ENCODE results near the gene MAGI1. TPM values are rescaled to one million over a fixed set of nuclear protein-coding genes. Genes with fewer than 3 reads are reported as not detected.
"Not testable (repeated sequence)": the region's sequence is repeated elsewhere in the genome, so short reads cannot be mapped to it uniquely, and the experiment has no call there.

MAGI1 gene
- total RNA-seq, 1 experiment from 2014 or later, result 3.4 TPM

DNA sequence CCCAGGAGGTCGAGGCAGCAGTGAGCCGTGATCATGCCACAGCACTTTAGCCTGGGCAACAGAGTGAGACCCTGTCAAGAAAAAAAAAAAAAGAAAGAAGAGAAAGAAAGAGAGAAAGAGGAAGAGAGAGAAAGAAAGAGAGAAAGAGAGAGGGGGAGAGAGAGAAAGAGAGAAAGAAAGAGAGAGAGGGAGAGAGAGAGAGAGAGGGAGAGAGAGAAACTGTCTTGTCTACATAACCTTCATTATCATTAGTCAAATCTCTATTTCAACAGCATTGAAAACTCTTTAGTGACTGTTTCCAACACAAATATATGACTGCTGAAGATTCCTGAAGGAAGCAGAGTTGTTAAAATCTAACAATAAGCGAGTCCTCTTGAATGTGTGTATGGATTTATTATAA, 304.3 kb downstream of the MAGI1 start:
- Histone ChIP-seq H3K27me3 (no peaks in the 10 kb centered on the region), H3K9me3 (no peaks in the 10 kb centered on the region), H3K36me3 (no peaks in the 10 kb centered on the region), H3K4me3 (no peak overlapping the region)
- DNase-seq, result no peak

DNA sequence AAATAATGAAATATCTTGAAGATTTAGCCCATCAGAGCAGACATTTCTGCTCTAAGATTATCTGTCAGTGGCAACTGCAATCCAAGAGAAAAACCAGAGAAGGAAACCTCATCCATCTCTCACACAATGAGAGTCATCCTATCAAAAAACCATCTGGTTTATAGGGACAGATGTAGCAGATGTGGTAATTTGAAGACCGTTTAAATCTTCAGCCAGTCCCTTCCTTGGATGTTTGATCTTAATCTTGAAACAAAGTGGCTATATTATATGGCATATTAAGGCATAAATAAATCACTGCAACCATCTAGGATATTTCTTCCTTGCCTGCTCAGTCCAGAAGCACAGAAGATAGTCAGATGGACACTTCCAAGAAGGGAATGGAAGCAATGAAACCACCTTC, 305.3 kb downstream of the MAGI1 start:
- no peak for DNase-seq
- no peaks in the 10 kb centered on the region for H3K9me3 ChIP-seq
- H3K27me3 ChIP-seq, result no peaks in the 10 kb centered on the region
- H3K36me3 ChIP-seq, result no peaks in the 10 kb centered on the region
- H3K4me3 ChIP-seq, result no peak overlapping the region

DNA sequence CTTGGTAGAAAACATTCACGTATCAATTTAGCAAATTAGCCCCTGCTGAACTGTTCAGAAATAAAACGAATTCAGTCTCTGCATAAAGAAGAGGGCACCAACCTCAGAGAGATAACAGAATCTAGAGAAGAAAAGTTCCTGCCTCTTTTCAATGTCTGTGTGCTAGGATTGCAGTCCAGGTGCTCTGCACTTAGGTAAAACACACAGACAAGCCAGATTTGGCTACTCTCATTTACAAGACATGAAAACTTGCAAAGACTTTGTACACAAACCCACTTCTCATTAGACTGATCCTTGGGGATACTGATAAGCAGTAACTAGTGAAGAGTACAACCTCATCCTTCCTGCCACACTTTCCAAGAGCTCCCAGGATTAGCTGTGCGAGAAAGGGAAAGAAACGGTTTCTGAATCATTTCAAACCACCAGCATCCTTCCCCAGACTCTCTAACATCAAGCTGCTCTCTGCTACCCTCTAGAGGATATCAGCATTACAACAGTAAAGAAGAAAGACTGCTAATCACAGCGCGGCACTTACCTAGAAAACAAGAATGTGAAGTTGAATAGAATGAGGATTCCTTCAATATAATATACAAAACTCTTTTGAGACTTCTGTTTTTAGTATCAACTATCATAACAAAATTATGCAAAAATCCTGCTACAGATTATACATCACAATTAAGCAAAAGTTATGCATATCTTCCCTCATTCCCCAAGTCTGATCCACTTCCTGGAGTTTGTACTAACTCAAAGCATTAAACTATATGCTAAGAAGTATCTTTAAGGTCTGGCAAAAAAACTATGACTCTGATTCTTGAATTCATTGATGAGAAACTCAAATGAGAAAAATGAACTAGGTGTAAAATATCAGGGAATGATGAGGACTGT, 306.4 kb downstream of the MAGI1 start:
- DNase-seq, result no peak
- Histone ChIP-seq H3K36me3 (no peaks in the 10 kb centered on the region), H3K4me3 (no peak overlapping the region), H3K9me3 (no peaks in the 10 kb centered on the region), H3K27me3 (no peaks in the 10 kb centered on the region)

DNA sequence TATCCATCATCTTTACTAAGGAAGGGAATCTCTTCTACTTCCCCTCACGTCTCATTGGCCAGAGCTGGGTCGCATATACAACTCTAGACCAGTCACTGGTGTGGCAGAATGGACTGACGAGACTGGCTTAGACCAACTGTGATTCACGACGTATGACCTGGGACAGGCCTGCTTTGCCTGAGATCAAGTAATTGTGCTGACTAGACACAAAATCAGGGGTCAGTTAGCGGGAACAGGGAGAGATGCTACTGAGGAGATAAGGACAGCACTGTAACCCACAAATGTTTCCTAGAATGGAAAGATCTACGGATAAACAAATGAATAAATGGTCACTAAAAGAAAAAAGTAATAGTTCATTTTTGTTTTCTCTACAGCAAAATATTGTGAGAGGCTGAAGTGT, 308.3 kb downstream of the MAGI1 start:
- no peak for DNase-seq
- Histone ChIP-seq H3K27me3 (no peaks in the 10 kb centered on the region), H3K9me3 (no peaks in the 10 kb centered on the region), H3K4me3 (no peak overlapping the region), H3K36me3 (no peaks in the 10 kb centered on the region)

DNA sequence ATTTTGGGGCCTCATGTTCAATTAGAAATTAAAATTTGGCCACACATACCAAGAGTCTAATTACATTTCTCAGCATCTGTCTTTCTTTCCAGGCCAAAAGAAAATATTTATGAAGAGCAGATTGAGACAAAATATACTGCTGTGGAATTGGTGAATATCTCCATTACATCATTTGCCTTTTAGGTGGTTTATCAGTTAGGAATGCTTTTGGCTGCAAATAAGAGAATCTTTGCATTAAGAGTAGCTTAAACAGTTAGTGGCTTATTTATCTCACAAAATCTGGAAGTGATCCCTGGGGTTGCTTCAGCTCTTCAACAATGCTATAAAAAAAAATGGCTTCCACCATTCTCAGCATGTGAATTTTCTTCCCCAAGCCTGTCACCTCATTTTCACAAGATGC, 308.7 kb downstream of the MAGI1 start:
- DNase-seq, result no peak
- no peaks in the 10 kb centered on the region for H3K36me3 ChIP-seq
- H3K9me3 ChIP-seq, result no peaks in the 10 kb centered on the region
- no peaks in the 10 kb centered on the region for H3K27me3 ChIP-seq
- H3K4me3 ChIP-seq, result no peak overlapping the region

DNA sequence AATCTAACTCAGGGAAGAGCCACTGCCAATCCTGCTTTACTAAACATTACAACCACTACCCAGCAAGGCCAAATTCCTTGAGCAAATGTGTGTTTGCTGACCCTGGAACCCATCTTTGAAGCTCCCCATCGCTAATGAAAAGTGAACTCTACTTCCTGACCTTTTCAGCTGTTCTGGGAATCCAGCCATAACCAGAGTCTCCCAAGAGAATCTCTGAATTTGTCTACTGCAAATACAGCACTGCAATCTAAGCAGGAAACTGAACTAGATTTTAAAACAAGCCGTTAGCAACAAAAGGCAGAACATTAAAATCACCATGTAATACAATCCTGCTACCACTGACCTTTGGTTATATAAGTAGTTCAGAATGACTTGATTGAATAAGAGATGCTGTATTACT, 309.2 kb downstream of the MAGI1 start:
- no peaks in the 10 kb centered on the region for H3K36me3 ChIP-seq
- H3K27me3 ChIP-seq, result no peaks in the 10 kb centered on the region
- H3K9me3 ChIP-seq, result no peaks in the 10 kb centered on the region
- DNase-seq, result peak; percentile 5
- no peak overlapping the region for H3K4me3 ChIP-seq

DNA sequence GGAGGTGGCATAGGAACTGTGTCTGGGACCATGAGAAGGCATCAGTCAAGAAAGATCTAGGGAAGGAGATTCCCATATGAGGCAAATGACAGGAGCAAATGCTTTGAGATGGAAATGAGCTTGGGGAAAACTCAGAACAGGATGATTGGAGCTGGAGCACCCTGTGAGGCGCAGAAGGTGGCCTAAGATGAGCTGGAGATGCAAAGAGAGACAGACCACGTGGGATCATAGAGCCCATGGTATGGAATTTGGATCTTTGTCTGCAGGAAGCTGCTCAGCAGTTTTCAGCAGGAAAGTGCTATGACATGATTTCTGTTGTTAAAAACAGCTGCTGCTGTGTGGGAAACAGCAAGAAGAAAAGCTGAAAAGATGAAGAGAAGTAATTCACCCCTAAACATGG, 310.6 kb downstream of the MAGI1 start:
- DNase-seq, result no peak
- Histone ChIP-seq H3K4me3 (no peak overlapping the region), H3K36me3 (no peaks in the 10 kb centered on the region), H3K27me3 (no peaks in the 10 kb centered on the region), H3K9me3 (no peaks in the 10 kb centered on the region)

DNA sequence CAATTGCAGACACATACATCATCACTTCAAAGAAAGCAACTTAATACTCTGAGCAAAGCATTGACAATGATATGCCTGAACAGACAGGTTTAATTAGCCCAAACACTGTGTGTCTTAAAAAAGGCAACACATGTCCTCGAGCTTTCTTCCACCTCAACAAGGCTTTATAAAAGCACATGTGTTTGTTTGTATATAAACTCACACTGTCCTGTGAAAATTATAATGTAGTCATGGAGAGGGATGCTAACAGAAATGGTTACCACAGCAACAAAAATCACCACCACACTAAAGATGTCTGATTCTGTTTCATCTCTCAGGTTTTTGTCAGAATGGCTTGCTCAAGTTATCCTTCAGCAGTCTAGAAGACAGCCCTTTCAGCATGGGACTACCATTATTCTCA, 314.7 kb downstream of the MAGI1 start:
- no peak overlapping the region for H3K4me3 ChIP-seq
- H3K9me3 ChIP-seq, result no peaks in the 10 kb centered on the region
- H3K36me3 ChIP-seq, result no peaks in the 10 kb centered on the region
- DNase-seq, result no peak
- H3K27me3 ChIP-seq, result no peaks in the 10 kb centered on the region

DNA sequence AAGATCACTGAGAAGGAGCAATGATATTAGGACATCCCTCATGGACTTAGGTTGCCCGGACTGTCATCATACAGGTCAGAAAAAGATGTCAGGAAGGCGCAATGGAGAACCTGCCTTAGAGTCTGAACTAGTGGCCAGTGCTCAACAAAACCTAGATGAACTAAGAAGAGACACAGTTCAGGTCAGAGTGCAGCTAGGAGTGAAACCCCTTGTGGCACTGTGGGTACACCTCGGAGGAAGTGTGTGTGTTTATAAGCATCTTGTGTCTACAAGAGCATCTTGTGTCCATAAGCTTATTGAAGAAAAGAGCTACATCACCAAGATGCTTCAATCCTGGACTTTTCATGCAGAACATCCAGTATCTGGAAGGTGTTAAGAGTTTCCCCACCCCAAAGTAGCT, 315.7 kb downstream of the MAGI1 start:
- H3K9me3 ChIP-seq, result no peaks in the 10 kb centered on the region
- H3K27me3 ChIP-seq, result no peaks in the 10 kb centered on the region
- no peak for DNase-seq

DNA sequence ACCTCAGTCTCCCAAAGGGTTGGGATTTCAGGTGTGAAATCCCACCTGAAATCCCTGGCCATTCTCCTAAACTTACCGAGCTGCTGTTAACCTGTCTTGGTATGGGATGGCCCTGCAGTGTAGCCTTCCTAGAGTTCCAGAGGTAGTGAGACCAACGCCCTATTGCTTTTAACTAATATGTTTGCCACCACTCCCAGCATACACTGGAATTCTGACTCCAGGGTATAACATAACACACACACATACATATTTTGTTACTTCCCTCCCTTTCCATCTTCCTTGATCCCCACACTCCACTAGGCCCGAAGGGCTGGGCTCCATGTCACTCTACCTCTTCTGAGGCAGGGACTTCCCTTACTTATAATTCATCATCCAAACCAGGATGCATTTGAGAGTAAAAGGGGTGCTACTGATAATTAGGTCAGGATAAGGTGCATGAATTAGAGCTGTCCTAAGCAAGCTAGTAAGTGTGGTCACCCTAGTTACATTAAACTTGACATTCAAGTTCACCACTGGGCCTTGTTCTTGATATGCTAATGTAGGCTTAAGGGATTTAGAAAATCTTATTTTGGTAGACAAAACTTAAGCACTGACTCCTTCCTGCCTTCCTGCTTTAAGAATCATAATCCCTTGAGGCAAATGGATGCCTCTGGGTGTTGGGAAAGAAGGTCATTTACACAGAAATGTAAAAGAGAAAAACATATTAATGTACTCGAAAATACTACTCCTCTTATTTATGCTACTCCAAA, 317.6 kb downstream of the MAGI1 start:
- Histone ChIP-seq H3K9me3 (no peaks in the 10 kb centered on the region), H3K4me3 (no peak overlapping the region)
- no peak for DNase-seq

More for the DNA sequence above, 315.7 kb downstream of the MAGI1 start:
- Histone ChIP-seq H3K4me3 (no peak overlapping the region), H3K36me3 (no peaks in the 10 kb centered on the region)

DNA sequence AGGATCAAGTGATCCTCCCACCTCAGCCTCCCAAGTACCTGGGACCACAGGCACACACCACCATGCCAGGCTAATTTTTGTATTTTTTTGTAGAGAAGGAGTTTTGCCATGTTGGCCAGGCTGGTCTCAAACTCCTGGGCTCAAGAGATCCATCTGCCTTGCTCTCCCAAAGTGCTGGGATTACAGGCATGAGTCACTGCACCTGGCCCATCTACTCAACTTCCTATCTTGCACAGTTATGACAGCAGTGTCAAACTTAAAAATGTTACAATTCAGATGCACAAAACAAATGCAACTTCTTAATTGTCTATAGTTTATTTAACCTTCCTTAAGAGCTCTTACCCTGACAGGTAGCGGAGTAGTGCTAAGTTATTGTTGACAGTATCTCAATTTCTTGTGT, 319.1 kb downstream of the MAGI1 start:
- H3K9me3 ChIP-seq, DNase-seq, H3K27me3 ChIP-seq, H3K36me3 ChIP-seq, H3K4me3 ChIP-seq: not testable (repeated sequence)

More for the DNA sequence above, 317.6 kb downstream of the MAGI1 start:
- Histone ChIP-seq H3K27me3 (no peaks in the 10 kb centered on the region), H3K36me3 (no peaks in the 10 kb centered on the region)

DNA sequence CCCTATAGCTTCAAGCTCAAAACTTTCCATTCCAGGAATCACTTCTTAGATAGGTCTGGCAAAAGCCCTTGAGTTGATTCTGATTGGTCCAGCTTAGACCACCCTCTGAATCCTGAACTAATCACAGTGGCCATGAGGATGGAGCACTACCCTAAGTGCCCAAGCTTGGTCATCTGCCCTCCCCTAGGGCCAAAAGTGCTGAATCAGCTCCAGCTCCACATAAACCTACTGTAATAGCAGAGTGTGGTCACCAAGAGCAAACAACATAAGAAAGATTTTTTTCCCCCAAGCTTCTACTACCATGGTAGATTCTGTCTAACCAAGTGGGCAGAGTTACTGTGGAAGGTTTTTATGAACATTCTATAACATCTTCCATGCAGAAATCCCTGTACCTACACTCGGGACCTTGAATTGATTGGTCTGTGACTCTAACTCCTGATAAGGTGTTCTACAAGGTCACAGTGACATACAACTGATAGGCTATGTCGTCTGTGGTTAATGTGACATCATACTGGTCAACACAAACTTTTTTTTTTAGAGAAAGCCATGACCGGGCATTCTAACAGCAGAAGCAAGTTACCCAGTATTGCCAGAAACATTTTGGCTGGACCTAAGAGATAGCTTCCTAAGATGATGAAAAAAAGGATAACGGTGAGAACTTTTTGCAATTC, 320.9 kb downstream of the MAGI1 start:
- Histone ChIP-seq H3K36me3 (no peaks in the 10 kb centered on the region), H3K9me3 (no peaks in the 10 kb centered on the region), H3K4me3 (no peak overlapping the region), H3K27me3 (no peaks in the 10 kb centered on the region)
- DNase-seq, result no peak

DNA sequence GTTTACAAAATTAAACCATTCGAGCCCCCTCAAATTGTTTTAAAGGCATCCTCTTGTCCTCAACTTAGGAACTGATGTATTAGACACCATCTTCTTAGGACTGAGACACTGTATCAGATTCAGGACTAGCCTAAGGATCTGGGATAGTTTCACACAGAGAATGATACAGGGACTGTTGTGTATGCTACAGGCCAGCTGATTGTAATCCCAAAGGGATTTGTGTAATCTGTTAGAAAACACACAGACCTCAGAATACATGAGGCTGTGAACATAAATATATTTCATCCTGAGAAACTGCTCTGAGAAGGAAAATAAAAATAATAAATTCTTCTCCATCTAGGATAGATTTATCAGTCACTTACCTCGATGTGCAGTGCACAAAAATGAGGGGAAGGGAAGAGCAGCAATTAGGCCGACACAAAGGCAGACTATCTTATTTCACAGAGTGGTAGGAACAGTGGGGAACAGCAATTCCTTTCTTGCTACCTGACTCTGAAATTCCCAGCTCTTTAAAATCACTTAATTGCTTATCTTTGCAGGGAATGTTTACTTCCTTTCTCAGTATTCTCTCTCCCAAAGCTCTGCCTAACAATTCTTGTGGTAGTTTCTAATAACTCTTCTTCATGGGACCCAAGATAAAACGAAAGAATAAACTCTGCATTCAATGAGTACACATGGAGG, 322.5 kb downstream of the MAGI1 start:
- no peak for DNase-seq
- no peaks in the 10 kb centered on the region; the same call in 1 of the 2 replicates for H3K9me3 ChIP-seq
- no peaks in the 10 kb centered on the region for H3K36me3 ChIP-seq
- no peak overlapping the region for H3K4me3 ChIP-seq
- H3K27me3 ChIP-seq, result no peaks in the 10 kb centered on the region

DNA sequence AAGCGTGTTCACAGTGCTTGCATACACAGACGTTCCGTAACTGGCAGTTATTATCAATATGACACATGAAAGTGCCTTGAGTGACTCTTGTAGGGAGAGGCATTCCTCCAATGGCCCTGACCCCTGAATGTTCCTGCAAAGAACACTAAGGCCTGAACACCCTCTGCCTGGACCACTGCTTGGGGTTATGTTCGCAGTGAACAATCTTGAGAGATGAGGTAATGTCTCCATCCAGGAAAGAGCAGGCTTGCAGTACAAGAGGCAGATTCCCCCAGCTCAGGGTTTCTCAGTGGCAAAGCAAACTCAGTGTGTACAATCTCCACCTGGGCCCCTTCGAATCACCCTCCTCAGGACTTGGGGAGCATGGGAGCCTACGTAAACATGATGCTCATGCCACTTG, 324.6 kb downstream of the MAGI1 start:
- Histone ChIP-seq H3K9me3 (no peaks in the 10 kb centered on the region; the same call in 1 of the 2 replicates), H3K4me3 (no peak overlapping the region), H3K27me3 (no peaks in the 10 kb centered on the region), H3K36me3 (no peaks in the 10 kb centered on the region)
- no peak for DNase-seq

DNA sequence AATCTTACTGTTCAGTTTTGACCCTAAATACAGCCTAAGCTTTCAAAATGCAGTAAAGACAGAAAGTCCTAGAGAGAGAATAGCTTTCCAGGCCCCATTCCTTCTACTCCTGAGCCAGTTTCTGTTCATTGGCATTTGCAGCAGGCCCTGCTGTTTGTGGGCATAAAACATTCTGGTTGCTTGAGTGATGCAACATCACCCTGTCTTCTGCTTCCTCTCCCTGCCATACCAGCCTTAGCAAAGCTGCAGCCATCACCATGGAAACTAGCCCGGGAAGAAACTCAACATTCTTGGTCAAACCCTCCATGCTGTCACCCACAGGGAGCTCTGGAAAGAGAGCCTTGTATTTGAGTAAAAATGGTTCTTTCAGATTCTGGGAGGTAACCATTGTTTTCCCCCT, 325.7 kb downstream of the MAGI1 start:
- no peaks in the 10 kb centered on the region for H3K27me3 ChIP-seq
- no peaks in the 10 kb centered on the region; the same call in 1 of the 2 replicates for H3K9me3 ChIP-seq
- no peak overlapping the region for H3K4me3 ChIP-seq
- DNase-seq, result peak; percentile 60
- no peaks in the 10 kb centered on the region for H3K36me3 ChIP-seq

DNA sequence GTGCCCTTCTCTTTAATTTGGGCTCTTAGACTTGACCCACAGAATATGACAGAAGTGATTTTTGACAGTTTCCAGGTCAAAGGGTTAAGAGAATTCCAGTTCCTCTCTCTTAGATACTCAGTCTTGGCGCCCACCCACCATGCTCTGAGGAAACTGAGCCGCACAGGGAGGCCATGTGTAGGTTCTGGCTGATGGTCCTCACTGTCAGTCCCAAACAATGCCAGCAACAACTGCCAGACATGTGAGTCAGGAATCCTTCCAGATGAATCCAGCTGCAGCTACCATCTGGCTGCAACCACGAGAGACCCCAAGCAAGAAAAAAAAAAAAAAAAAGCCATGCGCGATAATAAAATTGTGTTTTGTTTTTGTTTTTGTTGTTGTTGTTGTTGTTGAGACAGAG, 326.6 kb downstream of the MAGI1 start:
- H3K4me3 ChIP-seq, result no peak overlapping the region
- H3K9me3 ChIP-seq, result no peaks in the 10 kb centered on the region; the same call in 1 of the 2 replicates
- H3K36me3 ChIP-seq, result no peaks in the 10 kb centered on the region
- no peaks in the 10 kb centered on the region for H3K27me3 ChIP-seq
- peak; percentile 51 for DNase-seq

All from MG63 (cell line).